Esophagus squamous epithelium (tissue), 5 donors: ENCODE data around the gene TRO. TPM values are rescaled to one million over a fixed set of nuclear protein-coding genes. Genes with fewer than 3 reads are reported as not detected.

ENCODE experiments used
- DNase-seq: peaks from one replicate; lab custom pipeline; 2025; lab: John Stamatoyannopoulos, UW
- H3K27ac ChIP-seq, 4 donors: fragments of 200-600 bp; sonication (generic); one replicate each; pipeline ENCODE4 v1.5.1; 2016 to 2019; ENCODE audit warnings: mild to moderate bottlenecking in 1 of 4
- H3K27me3 ChIP-seq, 4 donors: fragments of 200-600 bp; sonication (generic); 1 replicate in 3 of 4; 2 replicates in 1 of 4; pipeline versions ENCODE4 v1.5.1 to v1.6.0; 2017 to 2021; ENCODE audit warnings: antibody characterized with exemption in 1 of 4
- H3K36me3 ChIP-seq, 3 donors: fragments of 200-600 bp; sonication (generic); one replicate each; pipeline ENCODE4 v1.5.1; 2016 to 2019
- H3K4me1 ChIP-seq, 3 donors: fragments of 200-600 bp; sonication (generic); one replicate each; pipeline ENCODE4 v1.5.1; 2017 to 2019
- H3K4me3 ChIP-seq, 4 donors: fragments of 200-600 bp; sonication (generic); 1 replicate in 3 of 4; 2 replicates in 1 of 4; pipeline ENCODE4 v1.5.1; 2016 to 2019; ENCODE audit warnings: mild to moderate bottlenecking in 2 of 4, moderate library complexity in 1 of 4
- H3K9me3 ChIP-seq, 3 donors: fragments of 200-600 bp; sonication (generic); one replicate each; pipeline ENCODE4 v1.5.1; 2016 to 2019
- POLR2A ChIP-seq, 4 donors: fragments of 450-650 bp; IDR thresholded peaks; one replicate each; pipeline ENCODE4 v1.6.1; 2017; ENCODE audit warnings: antibody characterized with exemption in 4 of 4, mild to moderate bottlenecking in 4 of 4, moderate library complexity in 3 of 4
- WGBS, 2 donors: methylation state at CpG; one replicate each; pipeline ENCODE4 v1.1.5; 2018; 5-methylcytosine and 5-hydroxymethylcytosine counted together
- intact Hi-C: fragments of 100-400 bp; cut with DNase I; formaldehyde crosslinking; loops from one replicate; pipeline ENCODE4 v1.15.0; 2022
- total RNA-seq, 4 donors: library from RNA; depleted of rRNA; stranded (reverse); fragments of >200 nt; gene quantifications; one replicate each; pipeline ENCODE4 v1.1.0, GENCODE V29; 2016
- TF ChIP-seq, protein P1 (sequence below), 6 experiments: fragments of 450-650 bp in 4 of 6; fragments of 200-600 bp in 2 of 6; sonication (generic) in 2 of 6; IDR thresholded peaks; one replicate each; pipeline ENCODE4 v1.5.1; 2016 to 2019; ENCODE audit warnings: antibody characterized with exemption in 6 of 6, mild to moderate bottlenecking in 4 of 6, moderate library complexity in 4 of 6
- donor health status: DM: yes; HTN: yes; CAD: no.

The TRO gene
- total RNA-seq, 4 donors from 2014 or later: 0.70 to 44.4 (median 6.1) TPM

DNA sequence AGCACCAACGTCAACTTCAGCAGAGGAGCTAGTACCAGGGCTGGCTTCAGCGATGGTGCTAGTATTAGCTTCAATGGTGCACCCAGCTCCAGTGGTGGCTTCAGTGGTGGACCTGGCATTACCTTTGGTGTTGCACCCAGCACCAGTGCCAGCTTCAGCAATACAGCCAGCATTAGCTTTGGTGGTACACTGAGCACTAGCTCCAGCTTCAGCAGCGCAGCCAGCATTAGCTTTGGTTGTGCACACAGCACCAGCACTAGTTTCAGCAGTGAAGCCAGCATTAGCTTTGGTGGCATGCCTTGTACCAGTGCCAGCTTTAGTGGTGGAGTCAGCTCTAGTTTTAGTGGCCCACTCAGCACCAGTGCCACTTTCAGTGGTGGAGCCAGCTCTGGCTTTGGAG lies 8.3 kb downstream of the TRO start:
- H3K9me3 ChIP-seq: no peaks in the 10 kb centered on the region
- peaks cover 0 to 8% (median 0%) of the 10 kb centered on the region in 3 donors for H3K36me3 ChIP-seq
- intact Hi-C loops: no loop called here
- 93% methylated on average over 2 of the region's 3 CpGs; no CpG with 5 or more reads in 1 of the 2 donors for WGBS, 2 donors
- TF ChIP-seq, protein P1, sequence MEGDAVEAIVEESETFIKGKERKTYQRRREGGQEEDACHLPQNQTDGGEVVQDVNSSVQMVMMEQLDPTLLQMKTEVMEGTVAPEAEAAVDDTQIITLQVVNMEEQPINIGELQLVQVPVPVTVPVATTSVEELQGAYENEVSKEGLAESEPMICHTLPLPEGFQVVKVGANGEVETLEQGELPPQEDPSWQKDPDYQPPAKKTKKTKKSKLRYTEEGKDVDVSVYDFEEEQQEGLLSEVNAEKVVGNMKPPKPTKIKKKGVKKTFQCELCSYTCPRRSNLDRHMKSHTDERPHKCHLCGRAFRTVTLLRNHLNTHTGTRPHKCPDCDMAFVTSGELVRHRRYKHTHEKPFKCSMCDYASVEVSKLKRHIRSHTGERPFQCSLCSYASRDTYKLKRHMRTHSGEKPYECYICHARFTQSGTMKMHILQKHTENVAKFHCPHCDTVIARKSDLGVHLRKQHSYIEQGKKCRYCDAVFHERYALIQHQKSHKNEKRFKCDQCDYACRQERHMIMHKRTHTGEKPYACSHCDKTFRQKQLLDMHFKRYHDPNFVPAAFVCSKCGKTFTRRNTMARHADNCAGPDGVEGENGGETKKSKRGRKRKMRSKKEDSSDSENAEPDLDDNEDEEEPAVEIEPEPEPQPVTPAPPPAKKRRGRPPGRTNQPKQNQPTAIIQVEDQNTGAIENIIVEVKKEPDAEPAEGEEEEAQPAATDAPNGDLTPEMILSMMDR (IDR thresholded peaks at IDR 0.05): no peak
- TF ChIP-seq POLR2A (IDR thresholded peaks at IDR 0.05): no peak
- DNase-seq: no peak
- H3K27me3 ChIP-seq: no peaks in the 10 kb centered on the region
- H3K27ac ChIP-seq: no peak overlapping the region
- no peaks in the 10 kb centered on the region for H3K4me1 ChIP-seq
- no peak overlapping the region for H3K4me3 ChIP-seq

DNA sequence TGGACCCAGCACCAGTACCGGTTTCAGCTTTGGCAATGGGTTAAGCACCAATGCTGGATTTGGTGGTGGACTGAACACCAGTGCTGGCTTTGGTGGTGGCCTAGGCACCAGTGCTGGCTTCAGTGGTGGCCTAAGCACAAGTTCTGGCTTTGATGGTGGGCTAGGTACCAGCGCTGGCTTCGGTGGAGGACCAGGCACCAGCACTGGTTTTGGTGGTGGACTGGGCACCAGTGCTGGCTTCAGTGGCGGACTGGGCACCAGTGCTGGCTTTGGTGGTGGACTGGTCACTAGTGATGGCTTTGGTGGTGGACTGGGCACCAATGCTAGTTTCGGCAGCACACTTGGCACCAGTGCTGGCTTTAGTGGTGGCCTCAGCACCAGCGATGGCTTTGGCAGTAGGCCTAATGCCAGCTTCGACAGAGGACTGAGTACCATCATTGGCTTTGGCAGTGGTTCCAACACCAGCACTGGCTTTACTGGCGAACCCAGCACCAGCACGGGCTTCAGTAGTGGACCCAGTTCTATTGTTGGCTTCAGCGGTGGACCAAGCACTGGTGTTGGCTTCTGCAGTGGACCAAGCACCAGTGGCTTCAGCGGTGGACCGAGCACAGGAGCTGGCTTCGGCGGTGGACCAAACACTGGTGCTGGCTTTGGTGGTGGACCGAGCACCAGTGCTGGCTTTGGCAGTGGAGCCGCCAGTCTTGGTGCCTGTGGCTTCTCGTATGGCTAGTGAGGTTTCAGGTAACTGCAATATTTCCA lies 9.8 kb downstream of the TRO start:
- Histone ChIP-seq H3K4me3 (no peak overlapping the region), H3K9me3 (no peaks in the 10 kb centered on the region), H3K36me3 (peaks cover 0 to 8% (median 0%) of the 10 kb centered on the region in 3 donors), H3K27ac (no peak overlapping the region), H3K27me3 (no peaks in the 10 kb centered on the region), H3K4me1 (no peaks in the 10 kb centered on the region)
- no peak for TF ChIP-seq POLR2A (IDR thresholded peaks at IDR 0.05)
- TF ChIP-seq, protein P1 (IDR thresholded peaks at IDR 0.05): no peak
- no peak for DNase-seq
- intact Hi-C loops: no loop called here
- 83% methylated on average over 1 of the region's 17 CpGs; no CpG with 5 or more reads in 1 of the 2 donors for WGBS, 2 donors

DNA sequence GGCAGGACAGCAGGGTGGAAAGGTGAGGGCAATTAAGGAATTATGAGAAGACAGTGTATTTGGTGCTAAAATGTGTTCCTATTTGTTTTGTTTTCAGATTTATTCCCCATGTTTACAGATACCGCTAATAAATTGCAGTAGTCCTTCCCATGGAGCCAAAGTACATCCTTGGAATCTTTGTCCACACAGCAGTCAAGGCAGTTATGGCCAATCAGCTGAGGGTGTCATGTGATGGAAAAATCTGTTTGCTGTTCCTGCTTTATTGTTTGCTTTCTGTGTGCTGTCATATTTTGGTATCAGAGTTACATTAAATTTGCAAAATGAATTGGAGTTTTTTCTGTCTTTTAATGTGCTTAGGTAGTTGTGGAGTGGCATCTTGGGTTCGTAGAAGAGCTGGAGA lies 10.5 kb downstream of the TRO start:
- intact Hi-C loops: no loop called here
- WGBS, 2 donors: 48 to 100% methylated on average over 1 to 2 of the region's 2 CpGs

DNA sequence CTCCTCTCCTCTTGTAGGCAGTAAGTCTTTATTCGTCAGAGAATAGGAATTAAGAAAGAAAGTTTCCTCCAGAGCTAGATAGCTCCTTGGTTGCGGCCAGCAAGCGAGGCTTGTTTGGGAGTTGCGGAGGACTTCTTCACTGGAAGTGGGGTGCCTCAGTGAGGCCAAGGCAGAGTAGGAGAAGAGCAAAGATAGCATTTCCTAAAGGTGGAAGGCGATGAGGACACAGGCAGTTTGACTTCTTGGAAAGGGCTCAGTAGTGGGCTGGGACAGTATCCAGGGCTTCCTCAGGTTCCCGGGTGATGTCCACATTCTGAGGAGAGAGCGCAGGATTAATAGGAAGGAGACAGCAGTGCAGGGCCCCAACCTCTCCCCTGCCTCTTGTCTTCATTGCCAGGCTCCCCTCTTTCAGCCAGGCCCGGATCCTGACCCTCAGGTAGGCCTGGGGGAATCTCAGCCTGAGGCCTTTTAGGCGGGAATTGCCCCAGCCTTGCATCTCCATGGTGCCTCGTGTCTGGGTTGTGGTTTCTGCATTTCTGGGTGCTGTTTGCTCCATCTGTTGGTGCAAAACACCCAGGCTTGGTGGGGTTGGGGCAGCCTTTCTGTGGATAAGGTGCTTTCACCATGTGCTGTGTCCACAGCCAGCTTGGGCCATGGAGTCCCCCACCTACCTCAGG lies 12.7 kb downstream of the TRO start:
- WGBS, 2 donors: 70 to 100% methylated on average over 1 to 6 of the region's 10 CpGs
- no peaks in the 10 kb centered on the region for H3K27me3 ChIP-seq
- no peaks in the 10 kb centered on the region for H3K4me1 ChIP-seq
- DNase-seq: no peak
- H3K27ac ChIP-seq: no peak overlapping the region
- no peak overlapping the region for H3K4me3 ChIP-seq
- H3K9me3 ChIP-seq: no peaks in the 10 kb centered on the region
- peaks cover 0 to 8% (median 0%) of the 10 kb centered on the region in 3 donors for H3K36me3 ChIP-seq
- TF ChIP-seq, protein P1 (IDR thresholded peaks at IDR 0.05): no peak
- TF ChIP-seq POLR2A (IDR thresholded peaks at IDR 0.05): no peak
- intact Hi-C loops: no loop called here

More for the DNA sequence above, 10.5 kb downstream of the TRO start:
- DNase-seq: no peak
- Histone ChIP-seq H3K4me3 (no peak overlapping the region), H3K4me1 (no peaks in the 10 kb centered on the region), H3K27me3 (no peaks in the 10 kb centered on the region), H3K9me3 (no peaks in the 10 kb centered on the region), H3K36me3 (peaks cover 0 to 8% (median 0%) of the 10 kb centered on the region in 3 donors), H3K27ac (no peak overlapping the region)
- TF ChIP-seq POLR2A (IDR thresholded peaks at IDR 0.05): no peak
- TF ChIP-seq, protein P1 (IDR thresholded peaks at IDR 0.05): no peak

DNA sequence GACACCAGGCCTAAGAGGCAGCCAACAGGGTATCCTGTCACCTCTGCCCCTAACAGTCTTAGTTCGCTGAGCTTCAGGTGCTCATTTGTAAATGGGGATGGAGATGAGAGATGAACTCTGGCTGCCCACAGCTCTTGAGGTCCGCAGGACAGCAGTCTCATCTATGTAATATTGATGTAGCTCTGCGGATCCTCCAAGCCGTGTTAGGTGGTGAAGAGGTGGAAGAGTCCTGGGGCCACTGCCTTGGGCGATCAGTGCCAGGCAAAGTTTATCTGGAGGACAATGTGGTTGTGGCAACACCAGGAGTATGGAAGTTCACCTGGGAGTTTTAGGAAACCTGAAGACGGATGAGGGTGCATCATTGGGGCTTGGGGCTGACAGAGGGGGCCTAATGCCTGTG lies 13.4 kb downstream of the TRO start:
- no peak overlapping the region for H3K27ac ChIP-seq
- no peaks in the 10 kb centered on the region for H3K27me3 ChIP-seq
- intact Hi-C loops: no loop called here
- peaks cover 0 to 5% (median 0%) of the 10 kb centered on the region in 3 donors for H3K36me3 ChIP-seq
- DNase-seq: no peak
- no peaks in the 10 kb centered on the region for H3K9me3 ChIP-seq
- H3K4me1 ChIP-seq: no peaks in the 10 kb centered on the region
- no peak overlapping the region for H3K4me3 ChIP-seq
- 60 to 100% methylated on average over 1 to 3 of the region's 6 CpGs for WGBS, 2 donors
- TF ChIP-seq, protein P1 (IDR thresholded peaks at IDR 0.05): no peak
- no peak for TF ChIP-seq POLR2A (IDR thresholded peaks at IDR 0.05)
